Measurements from ENCODE around the gene PODNL1. TPM values are rescaled to one million over a fixed set of nuclear protein-coding genes. Genes with fewer than 3 reads are reported as not detected.
A peak's percentile ranks its signal among the peaks of the same experiment; 100 is the strongest.

PODNL1 gene
- polyA plus RNA-seq, 1 experiment, result 2.8 TPM

DNA sequence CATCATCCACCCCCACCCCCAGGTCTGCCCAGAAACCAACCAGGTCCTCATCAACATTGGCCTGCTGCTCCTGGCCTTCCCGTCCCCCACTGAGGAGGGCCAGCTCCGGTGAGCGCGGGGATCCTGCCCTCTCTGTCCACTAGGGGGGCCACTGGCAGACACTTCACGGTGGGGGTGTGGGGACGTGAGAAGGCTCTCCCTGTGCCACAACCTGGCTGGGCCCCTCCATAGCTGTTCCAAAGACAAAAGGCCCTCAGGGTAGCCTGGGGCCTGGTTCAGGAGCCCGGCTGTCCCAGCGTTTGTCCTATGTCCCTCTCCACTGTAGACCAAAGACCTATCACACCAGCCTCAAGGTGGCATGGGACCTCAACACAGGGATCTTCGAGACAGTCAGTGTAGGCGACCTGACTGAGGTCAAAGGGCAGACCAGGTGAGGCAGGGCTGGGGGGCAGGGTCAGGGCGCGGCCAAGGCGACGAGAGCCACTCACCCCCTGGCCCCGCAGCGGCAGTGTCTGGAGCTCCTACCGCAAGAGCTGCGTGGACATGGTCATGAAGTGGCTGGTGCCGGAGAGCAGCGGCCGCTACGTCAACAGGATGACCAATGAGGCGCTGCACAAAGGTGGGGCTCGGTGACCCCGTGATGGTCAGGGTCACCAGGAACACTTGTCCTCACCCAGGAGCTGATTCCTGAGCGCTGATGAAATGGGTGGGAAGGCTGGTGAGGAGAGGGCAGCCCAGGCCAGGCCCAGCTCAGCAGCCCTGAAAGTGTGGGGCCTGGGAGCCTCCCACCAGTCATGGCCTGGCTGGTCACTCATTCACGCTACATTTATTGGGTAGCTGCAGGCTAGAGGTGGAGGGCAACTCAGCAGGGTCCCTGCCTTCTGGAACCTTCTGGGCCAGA is 22.0 kb upstream of the PODNL1 start:
- H3K27ac ChIP-seq (ENCODE audit: low read depth, low read length), result no peak overlapping the region
- TF ChIP-seq, protein P1, sequence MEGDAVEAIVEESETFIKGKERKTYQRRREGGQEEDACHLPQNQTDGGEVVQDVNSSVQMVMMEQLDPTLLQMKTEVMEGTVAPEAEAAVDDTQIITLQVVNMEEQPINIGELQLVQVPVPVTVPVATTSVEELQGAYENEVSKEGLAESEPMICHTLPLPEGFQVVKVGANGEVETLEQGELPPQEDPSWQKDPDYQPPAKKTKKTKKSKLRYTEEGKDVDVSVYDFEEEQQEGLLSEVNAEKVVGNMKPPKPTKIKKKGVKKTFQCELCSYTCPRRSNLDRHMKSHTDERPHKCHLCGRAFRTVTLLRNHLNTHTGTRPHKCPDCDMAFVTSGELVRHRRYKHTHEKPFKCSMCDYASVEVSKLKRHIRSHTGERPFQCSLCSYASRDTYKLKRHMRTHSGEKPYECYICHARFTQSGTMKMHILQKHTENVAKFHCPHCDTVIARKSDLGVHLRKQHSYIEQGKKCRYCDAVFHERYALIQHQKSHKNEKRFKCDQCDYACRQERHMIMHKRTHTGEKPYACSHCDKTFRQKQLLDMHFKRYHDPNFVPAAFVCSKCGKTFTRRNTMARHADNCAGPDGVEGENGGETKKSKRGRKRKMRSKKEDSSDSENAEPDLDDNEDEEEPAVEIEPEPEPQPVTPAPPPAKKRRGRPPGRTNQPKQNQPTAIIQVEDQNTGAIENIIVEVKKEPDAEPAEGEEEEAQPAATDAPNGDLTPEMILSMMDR (IDR thresholded peaks at IDR 0.05; ENCODE audit: low read depth, low read length), result peak; percentile 30
- no peak for DNase-seq (ENCODE audit: low read depth, low spot score)
- no peaks in the 10 kb centered on the region; the same call in 1 of the 2 replicates for H3K9me3 ChIP-seq (ENCODE audit: control insufficient read depth, insufficient read depth, low read length)
- H3K4me3 ChIP-seq (ENCODE audit: low read depth, low read length), result no peak overlapping the region
- H3K27me3 ChIP-seq (ENCODE audit: control insufficient read depth, insufficient read depth, low read length), result no peaks in the 10 kb centered on the region
- ChIA-PET POLR2A (interaction anchor here (0.6 kb wide), 2 partner anchors 84 to 163 kb away, joined by 4 read pairs; no protein-coding TSS in a partner anchor), CTCF (no interaction called here)

DNA sequence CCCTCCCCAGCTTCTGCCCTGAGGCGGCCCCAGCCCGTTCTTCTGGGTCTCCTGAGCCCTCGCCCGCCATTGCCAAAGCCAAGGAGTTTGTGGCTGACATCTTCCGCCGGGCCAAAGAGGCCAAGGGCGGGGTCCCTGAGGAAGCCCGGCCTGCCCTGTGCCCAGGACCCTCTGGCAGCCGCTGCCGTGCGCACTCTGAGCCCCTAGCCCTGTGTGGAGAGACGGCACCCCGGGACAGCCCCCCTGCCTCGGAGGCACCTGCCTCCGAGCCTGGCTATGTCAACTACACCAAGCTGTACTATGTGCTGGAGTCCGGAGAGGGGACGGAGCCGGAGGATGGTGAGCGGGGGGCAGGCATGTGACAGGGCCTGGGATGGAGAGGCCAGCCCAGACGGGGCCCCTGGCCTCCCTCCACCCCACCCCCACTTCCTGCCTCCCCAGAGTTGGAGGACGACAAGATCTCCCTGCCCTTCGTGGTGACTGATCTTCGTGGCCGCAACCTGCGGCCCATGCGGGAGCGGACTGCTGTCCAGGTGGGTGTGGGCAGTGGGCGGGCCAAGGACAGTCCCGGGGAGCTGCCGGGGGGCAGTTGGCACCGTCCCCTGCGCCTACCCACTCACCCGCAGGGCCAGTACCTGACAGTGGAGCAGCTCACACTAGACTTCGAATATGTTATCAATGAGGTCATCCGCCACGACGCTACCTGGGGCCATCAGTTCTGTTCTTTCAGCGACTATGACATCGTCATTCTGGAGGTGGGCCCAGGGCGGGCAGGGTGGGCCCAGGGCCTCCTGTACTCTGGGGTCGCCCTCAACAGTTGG is 21.1 kb upstream of the PODNL1 start:
- TF ChIP-seq, protein P1 (IDR thresholded peaks at IDR 0.05; ENCODE audit: low read depth, low read length), result no peak
- POLR2A ChIA-PET, result interaction anchor here (0.6 kb wide), 1 partner anchor 164 kb away, joined by 4 read pairs; no protein-coding TSS in a partner anchor
- CTCF ChIA-PET, result no interaction called here
- no peak overlapping the region for H3K27ac ChIP-seq (ENCODE audit: low read depth, low read length)
- no peaks in the 10 kb centered on the region for H3K27me3 ChIP-seq (ENCODE audit: control insufficient read depth, insufficient read depth, low read length)
- no peaks in the 10 kb centered on the region; the same call in 1 of the 2 replicates for H3K9me3 ChIP-seq (ENCODE audit: control insufficient read depth, insufficient read depth, low read length)
- no peak for DNase-seq (ENCODE audit: low read depth, low spot score)
- no peak overlapping the region for H3K4me3 ChIP-seq (ENCODE audit: low read depth, low read length)

DNA sequence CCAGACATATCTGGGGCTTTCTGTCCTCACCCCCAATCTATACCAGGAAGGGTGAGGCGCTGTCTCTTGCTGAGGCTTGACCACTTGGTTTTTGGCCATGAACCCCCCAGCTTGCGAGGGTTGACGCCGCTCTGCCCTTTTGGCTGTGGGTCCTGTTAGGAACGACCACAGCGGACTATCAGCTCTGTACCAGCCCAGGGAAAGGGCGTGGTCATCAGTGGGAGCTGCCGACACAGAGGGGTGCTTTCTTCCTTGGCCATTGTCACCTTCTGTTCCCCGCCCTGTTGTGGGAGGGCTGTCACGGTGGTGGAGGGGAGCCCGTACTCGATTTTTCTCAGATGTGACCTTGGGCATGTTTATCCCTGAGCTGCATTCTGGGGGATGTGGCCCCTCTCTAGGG is 19.8 kb upstream of the PODNL1 start:
- no peak overlapping the region for H3K27ac ChIP-seq (ENCODE audit: low read depth, low read length)
- H3K9me3 ChIP-seq (ENCODE audit: control insufficient read depth, insufficient read depth, low read length), result no peaks in the 10 kb centered on the region; the same call in 1 of the 2 replicates
- H3K27me3 ChIP-seq (ENCODE audit: control insufficient read depth, insufficient read depth, low read length), result no peaks in the 10 kb centered on the region
- DNase-seq (ENCODE audit: low read depth, low spot score), result no peak
- ChIA-PET POLR2A (no interaction called here), CTCF (no interaction called here)
- TF ChIP-seq, protein P1 (IDR thresholded peaks at IDR 0.05; ENCODE audit: low read depth, low read length), result no peak
- H3K4me3 ChIP-seq (ENCODE audit: low read depth, low read length), result no peak overlapping the region

DNA sequence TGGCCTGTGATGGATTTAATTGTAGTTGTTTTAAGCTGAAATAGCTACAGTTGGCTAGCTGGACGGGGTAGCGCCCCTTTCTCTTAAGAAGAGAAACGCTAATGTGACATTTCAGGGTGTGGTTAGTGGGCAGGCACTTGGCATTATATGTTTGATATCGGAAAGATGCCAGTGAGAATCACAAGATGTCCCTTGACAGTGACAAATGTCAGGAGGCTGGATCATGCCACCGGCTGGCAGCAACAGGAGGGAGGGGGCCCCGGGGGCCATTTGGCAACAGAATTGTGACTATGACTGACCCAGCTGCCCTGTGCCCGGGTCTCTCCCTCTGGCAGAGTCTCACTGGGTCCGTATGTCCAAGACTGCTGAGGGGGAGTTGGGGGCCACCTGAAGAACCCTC is 18.8 kb upstream of the PODNL1 start:
- no peak for DNase-seq (ENCODE audit: low read depth, low spot score)
- Histone ChIP-seq H3K27me3 (ENCODE audit: control insufficient read depth, insufficient read depth, low read length) (no peaks in the 10 kb centered on the region), H3K4me3 (ENCODE audit: low read depth, low read length) (no peak overlapping the region), H3K27ac (ENCODE audit: low read depth, low read length) (no peak overlapping the region), H3K9me3 (ENCODE audit: control insufficient read depth, insufficient read depth, low read length) (no peaks in the 10 kb centered on the region; the same call in 1 of the 2 replicates)
- CTCF ChIA-PET, result interaction anchor here (1.1 kb wide), 1 partner anchor 76 kb away, joined by 3 read pairs; no protein-coding TSS in a partner anchor
- POLR2A ChIA-PET, result no interaction called here
- TF ChIP-seq, protein P1 (IDR thresholded peaks at IDR 0.05; ENCODE audit: low read depth, low read length), result no peak

All from AG04450 (cell line).